SU-DHL-6 (cell line): ENCODE results near the gene MOV10L1.
"Not testable (repeated sequence)": the region's sequence is repeated elsewhere in the genome, so short reads cannot be mapped to it uniquely, and the experiment has no call there.

Experiments
- H2AFZ ChIP-seq: fragments of 200-600 bp; sonication (generic); 2 replicates; pipeline ENCODE4 v1.6.1; 2014; ENCODE audit warnings: low read depth, mild to moderate bottlenecking, moderate library complexity, mixed read lengths, antibody characterized with exemption, low read length; ENCODE audit not compliant: severe bottlenecking
- H3F3A ChIP-seq: fragments of 200-600 bp; shearing (Covaris generic); 2 replicates; pipeline ENCODE4 v1.6.0; 2016; ENCODE audit warnings: antibody characterized with exemption, mild to moderate bottlenecking; ENCODE audit not compliant: insufficient read depth
- H3K27ac ChIP-seq: fragments of 200-600 bp; sonication (generic); 2 replicates; pipeline ENCODE4 v1.5.1; 2016; ENCODE audit warnings: low read depth, mild to moderate bottlenecking, low read length, moderate library complexity, mixed read lengths
- H3K27me3 ChIP-seq: fragments of 200-600 bp; sonication (generic), shearing (Covaris generic); 2 replicates; pipeline ENCODE4 v1.6.0; 2014; ENCODE audit warnings: mild to moderate bottlenecking, low read length
- H3K36me3 ChIP-seq: fragments of 200-600 bp; sonication (generic); 2 replicates; pipeline ENCODE4 v1.6.1; 2014; ENCODE audit warnings: mild to moderate bottlenecking, low read length, mixed read lengths
- H3K4me2 ChIP-seq: fragments of 300-600, 200-600 bp; shearing (Covaris generic), sonication (generic); 2 replicates; pipeline ENCODE4 v1.6.0; 2014; ENCODE audit warnings: low read length, low read depth, mild to moderate bottlenecking; ENCODE audit not compliant: poor library complexity, severe bottlenecking
- H3K4me3 ChIP-seq: fragments of 200-600 bp; sonication (generic); 2 replicates; pipeline ENCODE4 v1.5.1; 2014; ENCODE audit warnings: antibody characterized with exemption, low read length, mild to moderate bottlenecking, mixed read lengths; ENCODE audit not compliant: insufficient read depth, poor library complexity, severe bottlenecking
- H3K79me2 ChIP-seq: fragments of 200-600 bp; sonication (generic); 2 replicates; pipeline ENCODE4 v1.6.1; 2014; ENCODE audit warnings: mild to moderate bottlenecking, low read length, moderate library complexity; ENCODE audit not compliant: insufficient read depth
- H3K9ac ChIP-seq: fragments of 200-600 bp; sonication (generic); 2 replicates; pipeline ENCODE4 v1.7.0; 2014; ENCODE audit warnings: mild to moderate bottlenecking, low read length
- H3K9me2 ChIP-seq: fragments of 200-600 bp; sonication (generic); replicated peaks from 2 replicates; pipeline ENCODE4 v1.6.1; 2014; ENCODE audit warnings: low read length; ENCODE audit not compliant: insufficient read depth
- H3K9me3 ChIP-seq: fragments of 200-600 bp; sonication (generic); 2 replicates; pipeline ENCODE4 v1.6.1; 2014; ENCODE audit warnings: low read length, mixed read lengths; ENCODE audit not compliant: insufficient read depth
- H4K20me1 ChIP-seq: fragments of 200-600 bp; sonication (generic); 2 replicates; pipeline ENCODE4 v1.6.1; 2014; ENCODE audit warnings: low read depth, mild to moderate bottlenecking, antibody characterized with exemption, low read length, moderate library complexity, mixed read lengths
- CTCF ChIP-seq: fragments of 200-600 bp; sonication (generic); IDR thresholded peaks from one replicate; pipeline ENCODE4 v1.5.1; 2017; ENCODE audit warnings: antibody characterized with exemption, mild to moderate bottlenecking, low read length, moderate library complexity; ENCODE audit not compliant: insufficient read depth, poor library complexity, severe bottlenecking
- EZH2phosphoT487 ChIP-seq: fragments of 200-600 bp; sonication (generic), shearing (Covaris generic); conservative IDR thresholded peaks from 2 replicates; pipeline ENCODE4 v1.6.1; 2018; ENCODE audit warnings: mild to moderate bottlenecking, antibody characterized with exemption, low read length, moderate library complexity, mixed read lengths

MOV10L1 gene

GRCh38 chr22:50202130-50202666 lies 112.4 kb downstream of the MOV10L1 start:
- Histone ChIP-seq H3F3A (peaks cover 21% of the 10 kb centered on the region), H3K9me3 (no peaks in the 10 kb centered on the region), H3K4me2 (peak overlapping the region; percentile 89), H3K27ac (peak overlapping the region; percentile 77), H4K20me1 (no peaks in the 10 kb centered on the region), H2AFZ (no peak overlapping the region), H3K36me3 (peaks cover 12% of the 10 kb centered on the region; the same call in 1 of the 2 replicates), H3K27me3 (no peaks in the 10 kb centered on the region), H3K9ac (peak overlapping the region; percentile 95), H3K79me2 (peaks cover 36% of the 10 kb centered on the region), H3K4me3 (peak overlapping the region; percentile 97), H3K9me2 (no peaks in the 10 kb centered on the region)
- no peak for TF ChIP-seq CTCF
- no peak for TF ChIP-seq EZH2phosphoT487

- Histone ChIP-seq H3K9ac (no peak overlapping the region), H3F3A (peaks cover 21% of the 10 kb centered on the region), H3K4me3 (no peak overlapping the region), H2AFZ (no peak overlapping the region), H4K20me1 (no peaks in the 10 kb centered on the region), H3K79me2 (peaks cover 36% of the 10 kb centered on the region), H3K36me3 (peaks cover 12% of the 10 kb centered on the region; the same call in 1 of the 2 replicates), H3K9me2 (no peaks in the 10 kb centered on the region), H3K27ac (no peak overlapping the region), H3K4me2 (no peak overlapping the region), H3K9me3 (no peaks in the 10 kb centered on the region), H3K27me3 (no peaks in the 10 kb centered on the region)
- no peak for TF ChIP-seq EZH2phosphoT487
- no peak for TF ChIP-seq CTCF
Measured at GRCh38 chr22:50203288-50203687, 113.5 kb downstream of the MOV10L1 start.

DNA sequence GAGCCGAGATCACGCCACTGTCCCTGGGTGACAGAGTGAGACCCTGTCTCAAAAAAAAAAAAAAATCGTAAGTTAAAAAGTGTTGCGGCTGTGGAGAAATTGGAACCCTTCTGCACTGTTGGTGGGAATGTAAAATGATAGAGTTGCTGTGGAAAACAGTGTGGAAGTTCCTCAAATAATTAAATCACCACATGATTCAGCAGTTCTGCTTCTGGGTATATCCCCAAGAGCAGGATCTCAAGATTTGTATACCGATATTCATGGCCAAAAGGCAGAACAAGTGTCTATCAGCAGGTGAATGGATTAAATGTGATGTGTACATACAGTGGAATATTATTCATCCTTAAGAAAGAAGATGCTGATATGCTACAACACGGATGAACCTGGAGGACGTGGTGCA lies 114.8 kb downstream of the MOV10L1 start:
- Histone ChIP-seq H3K27ac (no peak overlapping the region), H3K36me3 (peaks cover 12% of the 10 kb centered on the region; the same call in 1 of the 2 replicates), H3K4me2 (no peak overlapping the region)

DNA sequence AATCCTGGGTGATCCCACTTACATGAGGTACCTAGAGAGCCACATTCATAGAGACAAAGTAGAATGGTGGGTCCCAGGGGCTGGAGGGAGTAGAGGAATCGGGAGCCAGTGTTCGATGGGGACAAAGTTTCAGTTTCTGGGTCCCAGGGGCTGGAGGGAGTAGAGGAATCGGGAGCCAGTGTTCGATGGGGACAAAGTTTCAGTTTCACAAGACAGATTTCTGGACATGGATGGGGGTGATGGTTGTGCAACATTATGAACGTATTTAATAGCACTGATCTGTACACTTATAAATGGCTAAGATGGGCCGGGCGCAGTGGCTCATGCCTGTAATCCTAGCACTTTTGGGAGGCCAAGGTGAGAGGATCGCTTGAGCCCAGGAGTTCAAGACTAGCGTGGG lies 115.2 kb downstream of the MOV10L1 start:
- H3K4me2 ChIP-seq, H3K27me3 ChIP-seq, H2AFZ ChIP-seq, H3K4me3 ChIP-seq, H3F3A ChIP-seq, H3K9ac ChIP-seq, H4K20me1 ChIP-seq, H3K9me3 ChIP-seq, H3K9me2 ChIP-seq, H3K27ac ChIP-seq: not testable (repeated sequence)
- peaks cover 36% of the 10 kb centered on the region for H3K79me2 ChIP-seq
- H3K36me3 ChIP-seq, result peaks cover 12% of the 10 kb centered on the region; the same call in 1 of the 2 replicates

More for the DNA sequence above, 114.8 kb downstream of the MOV10L1 start:
- Histone ChIP-seq H4K20me1 (no peaks in the 10 kb centered on the region), H3K9ac (no peak overlapping the region), H2AFZ (no peak overlapping the region), H3K4me3 (no peak overlapping the region), H3K9me3 (no peaks in the 10 kb centered on the region), H3K79me2 (peaks cover 36% of the 10 kb centered on the region), H3K9me2 (no peaks in the 10 kb centered on the region), H3K27me3 (no peaks in the 10 kb centered on the region), H3F3A (peaks cover 9% of the 10 kb centered on the region)
- TF ChIP-seq CTCF, result no peak
- TF ChIP-seq EZH2phosphoT487, result no peak
